Stimulated activated naive CD8-positive, alpha-beta T cell treated with anti-CD3 and anti-CD28 coated beads, Interleukin-15, Interleukin-2, amounts not matched to agents 100 ng/mL and 50 ng/mL, for 24 hours (primary cell): ENCODE measurements around the gene ERFE.

Experiments used
- H3K27ac Mint-ChIP-seq: one replicate; pipeline ENCODE4 v1.8.0; 2021; ENCODE audit warnings: mild to moderate bottlenecking, mixed read lengths
- H3K27me3 Mint-ChIP-seq: one replicate; pipeline ENCODE4 v1.8.0; 2021; ENCODE audit warnings: mixed read lengths
- H3K36me3 Mint-ChIP-seq: one replicate; pipeline ENCODE4 v1.8.0; 2021; ENCODE audit warnings: low read depth, mixed read lengths
- H3K4me1 Mint-ChIP-seq: one replicate; pipeline ENCODE4 v1.8.0; 2021; ENCODE audit warnings: low read depth, mixed read lengths
- H3K4me3 Mint-ChIP-seq: one replicate; pipeline ENCODE4 v1.8.0; 2021; ENCODE audit warnings: mild to moderate bottlenecking, mixed read lengths
- H3K9me3 Mint-ChIP-seq: one replicate; pipeline ENCODE4 v1.8.0; 2021; ENCODE audit warnings: mixed read lengths

Gene ERFE

GRCh38 chr2:238154570-238154969 lies 4.2 kb upstream of the ERFE start:
- peaks cover 4% of the 10 kb centered on the region for H3K4me1 Mint-ChIP-seq
- H3K4me3 Mint-ChIP-seq, result no peak overlapping the region
- no peak overlapping the region for H3K27ac Mint-ChIP-seq
- no peaks in the 10 kb centered on the region for H3K36me3 Mint-ChIP-seq
- H3K9me3 Mint-ChIP-seq, result no peaks in the 10 kb centered on the region
- H3K27me3 Mint-ChIP-seq, result peaks cover 5% of the 10 kb centered on the region

- no peaks in the 10 kb centered on the region for H3K36me3 Mint-ChIP-seq
- H3K4me1 Mint-ChIP-seq, result peaks cover 4% of the 10 kb centered on the region
- H3K27ac Mint-ChIP-seq, result no peak overlapping the region
- H3K4me3 Mint-ChIP-seq, result no peak overlapping the region
- no peaks in the 10 kb centered on the region for H3K9me3 Mint-ChIP-seq
- H3K27me3 Mint-ChIP-seq, result peaks cover 6% of the 10 kb centered on the region
Measured at GRCh38 chr2:238155051-238155760, 3.6 kb upstream of the ERFE start.

- H3K4me1 Mint-ChIP-seq, result peaks cover 8% of the 10 kb centered on the region
Measured at GRCh38 chr2:238155761-238156694, 2.7 kb upstream of the ERFE start.

GRCh38 chr2:238157506-238158017 lies 1.2 kb upstream of the ERFE start:
- Mint-ChIP-seq H3K36me3 (no peaks in the 10 kb centered on the region), H3K27me3 (peaks cover 9% of the 10 kb centered on the region), H3K27ac (no peak overlapping the region), H3K4me1 (peaks cover 8% of the 10 kb centered on the region), H3K9me3 (no peaks in the 10 kb centered on the region), H3K4me3 (no peak overlapping the region)

More at GRCh38 chr2:238155761-238156694, 2.7 kb upstream of the ERFE start:
- Mint-ChIP-seq H3K36me3 (no peaks in the 10 kb centered on the region), H3K9me3 (no peaks in the 10 kb centered on the region), H3K27ac (no peak overlapping the region), H3K27me3 (peaks cover 9% of the 10 kb centered on the region), H3K4me3 (no peak overlapping the region)

GRCh38 chr2:238158018-238158508 lies 707 bp upstream of the ERFE start:
- no peaks in the 10 kb centered on the region for H3K9me3 Mint-ChIP-seq
- H3K27ac Mint-ChIP-seq, result no peak overlapping the region
- H3K4me3 Mint-ChIP-seq, result no peak overlapping the region
- no peaks in the 10 kb centered on the region for H3K36me3 Mint-ChIP-seq
- peaks cover 8% of the 10 kb centered on the region for H3K4me1 Mint-ChIP-seq
- peaks cover 12% of the 10 kb centered on the region for H3K27me3 Mint-ChIP-seq

GRCh38 chr2:238159071-238159539 lies 335 bp downstream of the ERFE start:
- Mint-ChIP-seq H3K9me3 (no peaks in the 10 kb centered on the region), H3K27ac (no peak overlapping the region), H3K27me3 (peaks cover 15% of the 10 kb centered on the region), H3K36me3 (no peaks in the 10 kb centered on the region), H3K4me1 (peaks cover 8% of the 10 kb centered on the region), H3K4me3 (peak overlapping the region; percentile 60)

- Mint-ChIP-seq H3K9me3 (no peaks in the 10 kb centered on the region), H3K36me3 (no peaks in the 10 kb centered on the region), H3K4me3 (peak overlapping the region; percentile 60), H3K27me3 (peaks cover 20% of the 10 kb centered on the region), H3K27ac (no peak overlapping the region), H3K4me1 (peaks cover 8% of the 10 kb centered on the region)
Measured at GRCh38 chr2:238159661-238160205, 963 bp downstream of the ERFE start.

- H3K4me1 Mint-ChIP-seq, result peaks cover 8% of the 10 kb centered on the region
- H3K36me3 Mint-ChIP-seq, result no peaks in the 10 kb centered on the region
- H3K27ac Mint-ChIP-seq, result no peak overlapping the region
- peaks cover 26% of the 10 kb centered on the region for H3K27me3 Mint-ChIP-seq
- no peak overlapping the region for H3K4me3 Mint-ChIP-seq
- no peaks in the 10 kb centered on the region for H3K9me3 Mint-ChIP-seq
Measured at GRCh38 chr2:238160206-238161129, 1.7 kb downstream of the ERFE start.

GRCh38 chr2:238161291-238162051 lies 2.7 kb downstream of the ERFE start:
- H3K9me3 Mint-ChIP-seq, result no peaks in the 10 kb centered on the region
- H3K27me3 Mint-ChIP-seq, result peaks cover 26% of the 10 kb centered on the region
- H3K27ac Mint-ChIP-seq, result no peak overlapping the region
- H3K4me1 Mint-ChIP-seq, result peaks cover 8% of the 10 kb centered on the region
- H3K4me3 Mint-ChIP-seq, result no peak overlapping the region
- H3K36me3 Mint-ChIP-seq, result no peaks in the 10 kb centered on the region

GRCh38 chr2:238162251-238162845 lies 3.6 kb downstream of the ERFE start:
- no peaks in the 10 kb centered on the region for H3K9me3 Mint-ChIP-seq
- peaks cover 26% of the 10 kb centered on the region for H3K27me3 Mint-ChIP-seq
- H3K27ac Mint-ChIP-seq, result no peak overlapping the region

GRCh38 chr2:238162846-238163441 lies 4.2 kb downstream of the ERFE start:
- Mint-ChIP-seq H3K36me3 (no peaks in the 10 kb centered on the region), H3K27ac (no peak overlapping the region), H3K27me3 (peaks cover 26% of the 10 kb centered on the region), H3K4me3 (no peak overlapping the region), H3K9me3 (no peaks in the 10 kb centered on the region), H3K4me1 (peaks cover 8% of the 10 kb centered on the region)

More at GRCh38 chr2:238162251-238162845, 3.6 kb downstream of the ERFE start:
- Mint-ChIP-seq H3K36me3 (no peaks in the 10 kb centered on the region), H3K4me3 (no peak overlapping the region), H3K4me1 (peaks cover 8% of the 10 kb centered on the region)

GRCh38 chr2:238163481-238164198 lies 4.9 kb downstream of the ERFE start:
- Mint-ChIP-seq H3K4me1 (peaks cover 8% of the 10 kb centered on the region), H3K9me3 (no peaks in the 10 kb centered on the region), H3K27me3 (peaks cover 26% of the 10 kb centered on the region), H3K27ac (no peak overlapping the region), H3K36me3 (peaks cover 3% of the 10 kb centered on the region), H3K4me3 (no peak overlapping the region)
